Activated T-helper 1 cell treated with Interleukin-2 at 50 U/mL for 16 hours (primary cell): Measurements from ENCODE around the gene C1QTNF6.
"Not testable (repeated sequence)": the region's sequence is repeated elsewhere in the genome, so short reads cannot be mapped to it uniquely, and the experiment has no call there.

Experiments used
- DNase-seq: peaks from one replicate; pipeline ENCODE4 v3.0.0-alpha.2; 2020; ENCODE audit warnings: low read depth

C1QTNF6 gene

DNA sequence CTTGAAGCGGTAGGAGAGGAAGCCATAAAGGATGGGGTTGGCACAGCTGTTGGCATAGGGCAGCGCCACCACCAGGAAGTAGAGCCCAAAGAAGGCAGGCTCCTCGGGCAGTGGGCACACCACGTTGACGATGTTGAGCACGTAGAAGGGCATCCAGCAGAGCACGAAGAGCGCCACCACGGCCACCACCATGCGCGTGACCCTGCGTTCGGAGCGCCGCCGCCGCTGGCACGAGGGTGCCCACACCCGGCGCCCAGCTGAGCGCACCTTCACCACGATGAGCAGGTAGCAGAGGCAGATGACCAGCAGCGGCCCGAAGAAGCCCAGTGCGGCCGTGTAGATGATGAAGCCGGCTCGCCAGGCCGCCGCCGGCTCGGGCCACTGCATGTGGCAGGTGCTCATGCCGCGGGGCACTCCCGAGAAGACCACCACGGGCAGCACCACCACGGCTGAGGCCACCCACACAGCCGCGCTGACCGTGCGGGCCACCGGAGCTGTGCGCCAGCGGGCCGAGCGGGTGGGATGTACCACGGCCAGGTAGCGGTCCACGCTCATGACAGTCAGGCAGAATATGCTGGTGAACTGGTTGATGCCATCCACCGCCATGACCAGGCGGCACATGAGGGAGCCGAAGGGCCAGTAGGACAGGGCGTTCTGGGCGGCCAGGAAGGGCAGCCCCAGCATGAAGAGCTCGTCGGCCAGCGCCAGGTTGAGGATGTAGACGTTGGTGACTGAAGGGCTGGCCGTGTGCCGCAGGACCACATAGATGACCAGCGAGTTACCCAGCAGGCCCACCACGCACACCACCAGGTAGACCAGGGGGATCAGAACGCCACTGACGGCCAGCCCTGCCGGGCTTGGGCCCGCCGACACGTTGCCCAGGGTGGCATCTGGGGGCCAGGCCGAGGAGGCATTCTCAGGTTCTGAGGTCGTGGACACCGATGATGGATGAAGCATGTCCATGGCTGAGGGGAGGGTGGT lies 19.1 kb upstream of the C1QTNF6 start:
- DNase-seq, result no peak

DNA sequence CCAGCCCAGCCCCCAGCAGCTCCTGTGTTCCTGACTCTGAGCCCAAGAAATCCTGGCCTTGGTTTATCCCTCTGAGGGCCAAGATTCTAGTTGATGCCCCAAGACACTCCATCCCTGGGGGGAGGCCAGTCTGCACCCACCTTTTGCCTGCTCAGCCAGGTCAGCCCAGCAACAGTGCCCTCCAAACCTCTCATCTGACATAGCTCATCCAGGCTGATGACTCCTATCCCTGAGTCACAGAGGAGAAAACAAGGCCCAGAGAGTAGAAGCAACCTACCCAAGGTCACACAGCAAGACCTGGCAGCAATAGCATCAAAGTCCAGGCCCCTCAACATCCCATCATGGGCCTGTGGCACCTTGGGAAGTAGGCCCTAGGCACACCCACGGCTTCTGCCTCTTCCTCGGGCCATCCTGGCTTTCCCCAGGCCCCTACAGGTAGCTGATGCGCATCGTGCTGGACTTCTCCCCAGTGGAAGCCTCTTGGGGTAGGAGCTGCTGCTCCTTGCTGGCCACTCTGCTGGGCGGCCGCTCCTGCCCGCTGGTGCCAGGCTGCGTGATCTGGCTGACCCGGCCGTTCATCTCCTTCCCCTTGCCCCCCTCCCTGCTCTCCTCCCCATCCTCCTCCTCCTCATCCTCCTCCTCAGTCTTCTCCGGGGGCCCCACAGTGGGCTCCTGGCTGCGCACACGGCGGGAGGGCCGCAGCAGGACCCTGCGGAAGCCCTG lies 18.2 kb upstream of the C1QTNF6 start:
- DNase-seq, result no peak

DNA sequence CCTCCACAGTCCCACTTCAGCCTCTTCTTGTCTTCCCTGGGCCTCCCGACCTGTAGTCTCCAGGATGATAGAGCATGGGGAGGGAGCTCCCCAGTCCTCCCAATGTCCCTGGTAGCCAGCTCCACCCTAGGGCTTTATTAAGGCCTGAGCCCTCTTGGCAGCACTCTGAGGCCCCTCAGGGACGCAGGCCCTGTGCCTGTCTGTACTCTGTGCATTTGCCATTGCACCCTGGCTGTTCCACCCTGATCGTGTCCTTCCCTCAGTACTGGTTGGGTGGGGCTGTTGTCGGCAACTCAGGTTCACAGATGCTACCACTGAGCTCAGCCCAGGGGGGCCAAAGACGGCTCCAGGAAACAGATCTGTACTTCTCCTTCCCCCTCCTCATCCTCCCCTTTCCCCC lies 17.0 kb upstream of the C1QTNF6 start:
- DNase-seq, result no peak

DNA sequence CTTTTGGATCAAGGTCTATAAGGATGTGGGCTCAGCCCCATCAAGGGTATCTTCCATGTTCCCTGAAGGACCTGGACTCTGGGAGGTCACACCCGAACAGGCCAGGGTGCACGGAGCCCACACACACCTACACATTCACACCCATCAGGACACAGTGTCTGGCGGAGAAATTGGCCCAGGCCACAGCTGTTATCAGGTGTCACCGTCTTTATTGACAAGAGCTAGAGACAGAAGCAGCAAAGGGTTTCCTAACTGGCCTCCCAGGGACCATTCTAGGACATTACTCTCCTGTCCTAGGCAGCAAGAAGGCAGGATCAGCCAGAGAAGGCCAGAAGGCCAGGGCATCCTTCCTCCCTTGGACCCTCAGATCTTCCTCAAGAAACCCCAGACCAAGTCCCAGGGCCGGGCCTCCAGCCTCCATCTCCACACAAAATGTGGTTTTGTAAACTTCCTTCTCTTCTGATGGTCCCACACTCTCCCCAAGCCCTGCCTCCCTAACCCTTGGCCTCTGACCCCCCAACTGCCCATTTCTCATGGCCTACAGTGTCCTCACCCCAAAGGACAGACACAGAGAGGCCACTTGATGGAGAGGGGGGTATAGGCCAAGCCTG lies 16.1 kb upstream of the C1QTNF6 start:
- DNase-seq, result no peak

DNA sequence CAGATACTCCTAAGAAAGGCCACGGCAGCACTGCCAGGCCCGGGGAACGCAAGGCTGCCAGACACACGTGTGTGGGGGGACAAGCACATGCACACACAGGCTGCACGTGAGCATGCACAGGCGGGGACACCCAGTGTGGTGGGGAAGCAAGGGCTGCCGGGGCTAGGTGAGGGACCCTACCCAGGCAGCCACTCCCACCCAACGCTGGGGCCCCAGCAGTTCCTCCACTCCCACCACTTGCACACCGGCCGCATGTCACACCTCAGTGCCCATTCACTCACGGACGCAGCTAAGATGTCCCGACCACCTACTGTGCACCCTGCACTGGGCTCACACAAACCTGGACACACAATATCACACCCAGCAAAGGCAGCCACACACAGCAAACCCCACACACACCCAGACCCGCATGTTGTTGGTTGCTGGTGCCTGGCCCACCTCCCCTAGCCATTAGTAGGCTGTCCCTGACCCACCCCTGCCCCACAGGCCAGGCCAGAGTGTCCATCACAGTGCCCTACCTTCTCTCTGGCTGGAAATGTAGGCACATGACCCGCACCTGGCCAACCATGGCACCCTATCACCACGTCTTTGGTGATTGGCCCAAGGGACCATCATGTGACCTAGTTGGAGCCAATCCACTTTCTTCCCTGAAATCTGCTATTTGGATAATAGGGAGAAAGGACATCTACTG lies 15.5 kb upstream of the C1QTNF6 start:
- no peak for DNase-seq

DNA sequence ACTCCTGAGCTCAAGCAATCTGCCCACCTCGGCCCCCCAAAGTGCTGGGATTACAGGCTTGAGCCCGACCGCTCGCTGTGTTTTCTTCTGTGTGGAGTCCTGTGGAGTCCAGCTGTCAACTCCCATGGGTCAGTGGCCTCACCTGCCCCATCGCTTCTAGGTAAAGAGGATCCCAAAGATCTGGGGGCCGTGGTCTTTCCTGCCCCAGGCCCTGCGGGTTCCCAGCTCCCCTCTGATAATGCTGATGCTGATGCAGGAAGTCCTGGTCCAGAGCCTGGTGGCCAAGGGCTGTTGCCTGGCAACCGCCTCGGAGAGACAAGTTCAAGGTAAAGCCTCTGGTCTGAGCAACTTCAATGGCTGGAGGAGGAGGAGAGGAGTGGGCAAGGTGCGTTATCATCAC lies 14.7 kb upstream of the C1QTNF6 start:
- no peak for DNase-seq

DNA sequence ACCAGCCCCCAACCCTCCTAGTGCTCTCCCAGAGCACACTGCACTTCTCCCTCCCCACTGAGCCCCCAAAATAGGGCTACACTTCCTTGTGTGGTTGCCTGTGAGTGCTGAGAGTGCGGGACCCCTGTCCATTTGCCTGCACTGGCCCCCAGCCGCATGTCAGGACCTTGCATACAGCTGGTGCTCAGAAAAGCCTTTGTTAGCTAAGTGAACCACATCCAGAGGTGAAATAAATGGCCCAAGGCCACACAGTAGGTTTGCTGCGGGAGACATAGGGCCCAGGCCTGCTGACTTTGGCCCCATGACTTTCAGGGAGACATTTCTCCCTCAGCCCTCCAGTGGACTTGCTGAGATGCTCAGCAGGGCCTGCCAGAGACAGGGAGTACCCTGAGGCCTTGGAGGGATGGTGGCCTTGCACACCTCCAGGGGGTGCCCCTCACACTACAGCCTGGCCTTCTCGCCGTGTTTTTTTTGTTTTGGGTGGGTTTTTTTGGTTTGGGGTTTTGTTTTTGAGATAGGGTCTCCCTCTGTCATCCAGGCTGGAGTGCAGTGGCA lies 14.0 kb upstream of the C1QTNF6 start:
- DNase-seq, result no peak

DNA sequence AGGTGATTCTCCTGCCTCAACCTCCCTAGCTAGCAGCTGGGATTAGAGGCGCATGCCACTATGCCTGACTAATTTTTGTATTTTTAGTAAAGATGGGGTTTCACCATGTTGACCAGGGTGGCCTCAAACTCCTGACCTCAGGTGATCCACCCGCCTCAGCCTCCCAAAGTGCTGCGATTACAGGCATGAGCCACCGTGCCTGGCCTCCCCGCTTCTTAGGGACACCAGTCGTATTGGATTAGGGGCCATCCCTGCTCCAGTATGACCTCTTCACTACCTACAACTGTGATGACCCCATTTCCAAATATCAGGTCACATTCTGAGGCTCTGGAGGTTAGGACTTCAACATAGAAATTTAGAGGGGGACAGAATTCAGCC lies 13.4 kb upstream of the C1QTNF6 start:
- not testable (repeated sequence) for DNase-seq

DNA sequence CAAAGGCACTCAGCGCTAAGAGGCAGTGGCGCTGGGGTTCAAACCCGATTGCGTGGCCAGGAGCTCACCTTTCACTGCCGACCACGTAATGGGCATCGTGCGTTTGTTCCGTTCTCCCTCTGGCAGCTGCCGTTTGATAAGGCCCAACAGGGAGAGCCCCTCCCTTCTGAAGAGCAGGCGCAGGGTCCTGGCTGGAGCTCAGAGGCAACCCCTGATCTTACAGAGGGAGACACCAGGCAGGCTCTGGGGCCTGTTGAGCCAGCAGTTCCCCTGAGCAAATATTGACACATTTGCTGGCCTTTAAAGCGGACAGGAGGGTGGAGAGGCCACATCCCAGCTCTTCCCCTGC lies 11.7 kb upstream of the C1QTNF6 start:
- DNase-seq, result no peak

DNA sequence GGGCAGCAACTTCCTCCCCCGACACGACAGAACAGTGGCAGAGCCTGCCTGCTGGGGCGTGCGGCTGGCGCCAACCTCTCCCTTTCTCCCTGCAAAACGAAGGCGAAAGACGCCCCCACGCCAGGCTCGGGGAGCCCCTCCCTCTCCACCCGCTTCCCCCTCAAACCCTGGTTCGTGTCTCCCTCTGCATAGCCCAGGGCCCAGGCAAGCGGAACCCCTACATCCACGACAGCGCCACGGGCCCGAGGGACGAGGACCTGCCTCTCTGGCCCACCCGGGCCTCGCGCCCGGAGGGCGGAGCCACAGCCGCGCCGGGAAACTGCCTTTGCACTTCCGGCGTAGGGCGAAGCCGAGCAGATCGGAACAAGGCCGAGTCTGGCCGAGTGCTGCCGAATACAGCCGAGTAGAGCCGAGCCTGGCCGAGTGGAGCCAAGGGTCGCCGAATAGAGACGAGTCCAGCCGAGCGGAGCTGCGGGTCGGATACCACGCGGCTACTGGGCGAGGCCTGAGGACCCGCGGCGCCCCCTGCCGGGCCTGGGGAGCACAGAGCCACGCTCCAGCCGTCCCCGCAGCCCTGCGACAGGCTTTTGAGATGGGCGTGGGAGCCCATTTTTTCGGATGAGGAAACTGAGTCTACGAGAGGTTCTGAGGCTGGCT lies 11.2 kb upstream of the C1QTNF6 start:
- DNase-seq, result peak; percentile 99

DNA sequence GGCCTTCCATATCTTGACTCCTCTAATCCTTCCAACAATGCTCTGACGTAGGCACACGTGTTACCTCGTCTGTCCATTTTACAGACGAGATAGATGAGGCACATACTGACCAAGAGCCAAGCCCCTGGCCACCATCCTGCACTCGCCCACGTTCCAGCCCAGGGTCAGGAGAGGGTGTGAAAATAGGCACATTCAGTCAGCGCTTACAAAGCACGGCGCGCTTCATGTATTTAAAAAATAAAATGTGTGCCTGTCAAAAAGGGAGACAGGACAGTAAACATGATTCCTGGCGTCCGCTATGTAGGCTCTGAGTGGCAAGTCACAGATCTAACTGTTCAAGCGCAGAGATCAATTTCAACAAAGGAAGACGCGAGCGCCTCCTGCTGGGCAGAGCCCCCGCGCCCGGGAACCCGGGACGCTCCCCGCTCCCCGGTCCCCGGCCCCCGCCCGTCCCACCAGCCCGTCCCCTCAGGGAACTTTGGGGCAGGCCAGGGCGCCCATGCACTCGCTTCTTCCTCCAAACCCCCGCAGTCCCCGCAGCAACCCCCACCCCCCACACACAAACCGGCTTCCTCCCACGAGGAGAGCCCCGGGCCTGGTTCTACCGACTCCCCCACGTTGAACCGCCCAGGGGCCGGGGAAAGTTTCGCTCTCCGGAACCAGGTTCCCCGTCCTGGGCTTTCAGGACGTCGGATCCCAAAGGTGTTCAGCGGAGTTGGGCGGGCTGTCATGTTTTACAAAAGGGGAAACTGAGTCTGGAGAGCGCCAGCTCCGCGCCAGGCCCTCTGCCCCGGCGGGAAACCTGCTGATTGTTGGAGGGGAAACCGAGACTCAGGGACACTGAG lies 10.4 kb upstream of the C1QTNF6 start:
- peak; percentile 83 for DNase-seq

DNA sequence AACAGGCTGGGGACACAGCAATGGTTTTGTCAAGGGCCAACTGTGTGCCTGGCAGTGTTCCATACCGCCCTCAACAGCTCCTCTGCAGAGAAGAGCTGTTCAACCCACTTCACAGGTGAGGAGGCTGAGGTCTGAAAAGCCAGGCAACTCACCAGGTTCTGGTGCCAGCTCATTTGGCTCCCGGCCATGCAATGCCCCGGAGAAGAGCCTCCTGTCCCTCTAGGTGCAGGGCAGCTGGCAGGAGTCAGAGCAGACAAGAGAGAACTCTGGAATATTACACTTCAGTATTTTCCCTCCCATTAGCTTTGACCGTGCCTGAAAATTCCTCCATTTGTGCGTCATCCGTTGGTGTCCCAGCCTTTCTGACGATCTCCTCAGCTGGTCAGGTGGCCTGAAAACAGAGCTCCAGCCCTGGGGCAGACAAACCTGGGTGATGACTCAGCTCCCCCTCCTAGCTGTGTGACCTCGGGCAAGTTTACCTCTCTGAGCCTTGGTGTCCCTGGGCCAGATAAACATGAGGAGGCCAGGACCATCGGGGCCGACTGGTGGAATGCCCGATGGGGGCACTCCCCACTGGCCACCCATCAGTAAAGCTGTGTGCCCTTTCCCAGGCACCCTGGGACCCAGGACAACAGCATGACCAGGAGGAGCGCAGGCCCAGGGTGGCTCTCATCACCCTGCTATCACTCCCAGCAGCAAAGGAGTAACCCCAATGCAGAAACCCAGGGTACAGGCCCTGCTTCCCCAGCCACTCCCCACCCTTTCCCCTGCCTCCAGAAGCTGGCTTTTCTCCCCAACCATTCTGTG lies 9.6 kb upstream of the C1QTNF6 start:
- no peak for DNase-seq

DNA sequence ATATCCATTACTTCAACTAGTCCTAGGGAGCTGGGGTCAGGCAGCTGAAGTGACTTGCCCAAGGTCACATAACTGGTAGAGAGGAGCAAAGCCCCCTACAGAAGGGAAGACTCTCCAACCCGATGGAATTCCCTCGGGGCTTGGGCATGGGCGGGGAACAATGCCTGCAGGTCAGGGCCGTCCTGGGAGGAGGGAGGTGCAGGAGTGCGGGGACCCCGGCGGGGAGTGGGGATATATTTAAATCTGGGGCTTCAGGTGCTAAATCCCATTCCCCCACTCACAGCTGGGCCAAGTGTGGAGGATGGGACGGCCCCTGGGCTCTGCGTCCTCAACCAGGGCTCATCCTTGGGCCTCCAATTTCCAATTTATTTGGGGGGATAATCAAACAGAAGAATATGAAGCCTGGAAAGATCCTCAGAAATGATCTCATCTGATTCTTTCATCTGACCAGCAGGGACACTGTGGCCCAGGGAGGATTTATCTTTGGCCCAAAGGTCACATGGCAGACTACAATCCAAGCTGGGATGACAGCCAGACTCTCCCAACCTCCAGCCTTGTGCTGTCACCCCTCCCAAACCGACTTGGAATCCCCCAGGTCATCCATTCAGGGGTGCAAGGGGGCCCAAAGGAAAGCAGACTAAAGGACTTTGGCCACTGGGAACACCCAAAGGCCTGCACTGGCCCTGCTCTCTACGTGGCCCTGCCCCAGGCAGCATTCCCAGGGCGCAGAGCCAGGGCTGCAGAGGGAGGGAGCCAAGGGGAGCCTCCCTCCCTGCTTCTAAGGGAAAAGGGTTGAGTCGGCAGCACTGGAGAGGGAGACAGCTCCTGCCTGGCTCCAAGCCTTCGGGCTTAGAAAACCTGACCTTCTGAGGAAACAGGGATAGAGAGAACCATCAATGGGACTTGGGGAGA lies 8.7 kb upstream of the C1QTNF6 start:
- DNase-seq, result no peak

DNA sequence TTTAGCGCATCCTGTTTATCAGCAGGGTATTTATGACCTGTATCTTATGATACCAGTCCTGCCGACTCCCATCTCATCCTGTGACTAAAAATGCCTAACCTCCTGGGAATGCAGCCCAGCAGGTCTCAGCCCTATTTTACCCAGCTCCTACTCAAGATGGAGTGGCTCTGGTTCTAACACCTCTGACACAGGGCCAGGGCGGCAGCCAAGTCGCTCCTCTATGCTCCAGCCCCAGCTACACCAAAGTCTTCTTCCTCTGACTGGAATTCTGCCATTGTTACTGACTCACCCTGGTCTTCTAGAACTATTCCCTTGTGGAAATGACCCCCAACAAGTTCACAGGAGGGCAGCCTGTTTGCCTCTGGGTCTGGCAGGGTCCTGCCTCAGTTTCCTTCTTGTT lies 7.9 kb upstream of the C1QTNF6 start:
- DNase-seq, result no peak

DNA sequence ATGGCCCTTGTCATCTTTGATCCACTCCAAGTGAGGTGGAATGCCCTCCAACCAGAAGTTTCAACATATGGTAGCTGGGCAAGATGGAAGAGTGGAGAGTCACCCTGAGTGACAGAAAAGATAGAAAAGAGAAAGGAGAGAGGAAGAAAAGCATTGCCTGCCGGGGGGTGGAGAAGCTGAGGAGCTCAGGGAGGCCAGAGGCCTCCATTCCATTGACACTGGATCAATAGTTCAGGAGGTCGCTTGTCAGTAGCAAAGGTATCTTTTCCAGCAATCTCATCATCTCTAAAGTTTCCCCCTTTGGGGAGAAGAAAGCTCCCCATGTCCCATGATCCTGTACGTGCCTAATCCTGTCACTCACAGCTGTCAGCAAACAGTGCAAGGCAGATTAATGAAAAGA lies 6.7 kb upstream of the C1QTNF6 start:
- no peak for DNase-seq

DNA sequence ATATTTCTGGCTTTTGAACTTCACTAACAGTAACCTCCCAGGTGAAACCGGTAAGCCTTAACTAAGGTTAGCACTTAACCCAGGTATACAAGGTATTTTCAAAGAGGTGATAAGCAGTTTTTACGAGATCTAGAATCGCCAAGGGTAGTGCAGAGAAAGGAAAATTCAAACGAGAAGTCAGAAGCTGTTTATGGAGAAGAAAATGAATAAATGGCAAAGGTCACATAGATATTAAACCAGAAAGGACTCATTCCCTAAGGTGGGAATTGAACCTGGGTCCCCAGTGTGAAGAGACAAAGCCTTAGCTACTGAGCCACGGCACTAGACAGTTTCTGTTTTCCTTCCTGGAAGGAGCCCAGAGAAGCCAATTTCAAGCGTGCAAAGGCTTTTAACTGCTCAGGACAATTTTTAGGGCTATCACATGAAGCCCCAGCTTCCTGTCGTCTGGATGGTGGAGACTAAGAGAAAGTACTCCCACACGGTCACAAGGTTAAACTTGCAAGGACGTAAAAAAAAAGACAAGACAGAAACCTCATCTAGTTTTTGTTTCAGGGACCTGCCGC lies 5.7 kb upstream of the C1QTNF6 start:
- no peak for DNase-seq

DNA sequence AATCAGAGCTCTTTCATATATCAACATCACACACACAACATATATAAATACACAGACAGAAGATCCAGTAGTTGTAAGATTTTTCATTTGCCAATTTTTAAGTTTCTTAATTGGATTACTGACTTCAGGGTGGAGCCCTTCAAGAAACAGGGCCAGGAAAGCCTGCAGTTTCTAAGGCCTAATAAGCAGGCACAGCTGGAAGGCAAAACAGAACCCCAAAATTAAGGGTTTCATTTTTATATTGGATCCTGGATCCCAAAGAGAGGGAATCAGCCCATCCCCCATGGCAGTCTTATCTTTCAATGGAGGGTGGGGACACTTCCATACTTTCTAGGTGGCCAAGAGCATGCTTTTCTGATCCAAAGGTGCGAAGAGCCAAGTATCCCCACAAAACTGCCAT lies 4.7 kb upstream of the C1QTNF6 start:
- DNase-seq, result no peak

DNA sequence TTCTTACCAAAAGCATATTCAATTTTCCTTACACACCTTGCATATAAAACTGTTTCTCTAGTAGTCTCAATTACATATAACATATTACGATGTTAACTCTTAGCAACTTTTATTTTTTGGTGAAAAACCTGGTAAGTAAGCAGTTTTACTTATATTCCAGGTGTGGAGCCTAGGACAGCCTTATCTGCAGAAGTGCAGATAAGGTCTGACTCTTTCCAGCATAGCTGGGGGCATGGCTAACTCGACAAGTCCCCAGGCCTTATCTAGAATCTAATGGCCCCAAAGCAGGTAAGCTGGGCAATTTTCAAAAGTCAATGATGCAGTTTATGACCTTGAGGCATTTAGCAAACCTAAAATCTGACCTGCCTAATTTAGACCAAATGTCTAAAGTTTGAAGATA lies 4.2 kb upstream of the C1QTNF6 start:
- no peak for DNase-seq
